SH-SY5Y (cell line): ENCODE data around the gene ANKRD53.

Source experiments
- GATA2 ChIP-seq: IDR thresholded peaks from 2 replicates; pipeline ENCODE4 v1.6.1; 2011; ENCODE audit warnings: mild to moderate bottlenecking, low read depth, low read length
- GATA3 ChIP-seq: IDR thresholded peaks from 2 replicates; pipeline ENCODE4 v1.6.1; 2011; ENCODE audit warnings: low read depth, mild to moderate bottlenecking, low read length, moderate library complexity

GRCh38 chr2:70949086-70949485 is 29.3 kb upstream of the ANKRD53 start:
- TF ChIP-seq GATA2 (no peak), GATA3 (no peak)
